Fibroblast of pulmonary artery (primary cell): ENCODE measurements around the gene ATP1A4.

Experiments
- DNase-seq: peaks from one replicate; pipeline ENCODE4 v3.0.0-alpha.2; 2010; ENCODE audit warnings: low read depth
- H3K4me3 ChIP-seq: replicated peaks from 2 replicates; pipeline ENCODE4 v1.5.1; 2011; ENCODE audit warnings: low read depth, mild to moderate bottlenecking, control low read depth, low read length, moderate library complexity
- TF ChIP-seq, protein P1 (sequence below): IDR thresholded peaks from 2 replicates; pipeline ENCODE4 v1.5.1; 2011; ENCODE audit warnings: mild to moderate bottlenecking, control low read depth, low read length, inconsistent platforms; ENCODE audit errors: missing control alignments

ATP1A4 gene

DNA sequence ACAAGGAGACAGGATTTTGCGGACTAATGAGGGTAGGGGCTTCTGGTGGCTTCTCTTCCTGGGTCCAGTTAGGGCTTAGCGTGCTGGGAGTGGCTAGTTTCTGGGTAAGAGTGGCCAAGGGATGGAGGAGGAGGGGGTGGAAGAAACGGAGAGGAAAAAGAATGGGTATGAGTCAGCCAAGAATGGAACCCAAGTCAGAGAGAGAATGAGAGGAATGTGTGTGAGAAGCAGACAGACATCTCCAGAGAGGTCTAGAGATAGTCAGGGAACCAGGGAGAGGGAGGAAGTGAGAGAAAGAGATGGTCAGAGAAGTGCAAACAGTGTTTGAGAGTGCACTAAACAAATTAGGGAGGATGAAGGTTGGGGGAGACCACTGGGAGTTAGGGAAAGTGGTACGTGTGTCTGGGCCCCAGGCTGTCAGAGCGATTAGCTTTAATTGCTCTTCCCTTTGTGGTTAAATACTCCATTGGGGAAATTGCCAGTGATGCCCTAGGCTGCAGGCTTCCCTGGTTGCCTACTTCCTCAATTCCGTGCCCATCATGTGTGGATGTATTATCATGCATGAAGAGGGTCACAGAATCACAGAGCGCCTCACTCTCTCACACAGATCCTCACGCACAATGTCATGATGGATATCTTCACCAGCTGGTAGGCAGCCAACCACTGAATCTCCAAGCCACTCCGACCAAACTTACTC is 55.2 kb downstream of the ATP1A4 start:
- peak overlapping the region; percentile 92 for H3K4me3 ChIP-seq
- TF ChIP-seq, protein P1, sequence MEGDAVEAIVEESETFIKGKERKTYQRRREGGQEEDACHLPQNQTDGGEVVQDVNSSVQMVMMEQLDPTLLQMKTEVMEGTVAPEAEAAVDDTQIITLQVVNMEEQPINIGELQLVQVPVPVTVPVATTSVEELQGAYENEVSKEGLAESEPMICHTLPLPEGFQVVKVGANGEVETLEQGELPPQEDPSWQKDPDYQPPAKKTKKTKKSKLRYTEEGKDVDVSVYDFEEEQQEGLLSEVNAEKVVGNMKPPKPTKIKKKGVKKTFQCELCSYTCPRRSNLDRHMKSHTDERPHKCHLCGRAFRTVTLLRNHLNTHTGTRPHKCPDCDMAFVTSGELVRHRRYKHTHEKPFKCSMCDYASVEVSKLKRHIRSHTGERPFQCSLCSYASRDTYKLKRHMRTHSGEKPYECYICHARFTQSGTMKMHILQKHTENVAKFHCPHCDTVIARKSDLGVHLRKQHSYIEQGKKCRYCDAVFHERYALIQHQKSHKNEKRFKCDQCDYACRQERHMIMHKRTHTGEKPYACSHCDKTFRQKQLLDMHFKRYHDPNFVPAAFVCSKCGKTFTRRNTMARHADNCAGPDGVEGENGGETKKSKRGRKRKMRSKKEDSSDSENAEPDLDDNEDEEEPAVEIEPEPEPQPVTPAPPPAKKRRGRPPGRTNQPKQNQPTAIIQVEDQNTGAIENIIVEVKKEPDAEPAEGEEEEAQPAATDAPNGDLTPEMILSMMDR = no peak
- peak; percentile 89 for DNase-seq

DNA sequence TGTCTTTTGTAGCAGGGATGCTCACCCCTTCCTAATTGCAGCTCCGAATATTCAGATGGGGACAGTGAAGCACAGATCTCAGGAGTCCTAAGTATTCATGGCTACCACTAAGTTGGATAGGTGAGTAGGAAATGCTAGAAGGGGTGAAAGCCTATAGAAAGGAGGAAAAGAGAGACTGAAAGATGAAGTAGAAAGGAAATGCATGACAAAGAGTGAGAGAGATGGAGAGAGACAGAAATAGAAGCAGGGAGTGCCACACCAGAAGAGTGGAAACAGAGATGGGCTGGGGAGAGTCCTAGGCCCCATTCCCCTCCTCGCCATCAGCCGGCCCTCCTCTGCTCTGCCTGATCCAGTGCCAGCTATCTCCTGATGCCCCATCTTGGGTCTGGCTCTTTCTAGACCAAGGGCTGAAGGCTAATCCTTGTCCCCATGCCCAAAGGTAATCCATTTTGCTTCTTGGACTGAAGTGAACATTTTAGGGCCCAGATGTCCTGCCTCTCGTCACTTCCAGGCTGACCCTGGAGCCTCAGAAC is 55.8 kb downstream of the ATP1A4 start:
- H3K4me3 ChIP-seq = no peak overlapping the region

DNA sequence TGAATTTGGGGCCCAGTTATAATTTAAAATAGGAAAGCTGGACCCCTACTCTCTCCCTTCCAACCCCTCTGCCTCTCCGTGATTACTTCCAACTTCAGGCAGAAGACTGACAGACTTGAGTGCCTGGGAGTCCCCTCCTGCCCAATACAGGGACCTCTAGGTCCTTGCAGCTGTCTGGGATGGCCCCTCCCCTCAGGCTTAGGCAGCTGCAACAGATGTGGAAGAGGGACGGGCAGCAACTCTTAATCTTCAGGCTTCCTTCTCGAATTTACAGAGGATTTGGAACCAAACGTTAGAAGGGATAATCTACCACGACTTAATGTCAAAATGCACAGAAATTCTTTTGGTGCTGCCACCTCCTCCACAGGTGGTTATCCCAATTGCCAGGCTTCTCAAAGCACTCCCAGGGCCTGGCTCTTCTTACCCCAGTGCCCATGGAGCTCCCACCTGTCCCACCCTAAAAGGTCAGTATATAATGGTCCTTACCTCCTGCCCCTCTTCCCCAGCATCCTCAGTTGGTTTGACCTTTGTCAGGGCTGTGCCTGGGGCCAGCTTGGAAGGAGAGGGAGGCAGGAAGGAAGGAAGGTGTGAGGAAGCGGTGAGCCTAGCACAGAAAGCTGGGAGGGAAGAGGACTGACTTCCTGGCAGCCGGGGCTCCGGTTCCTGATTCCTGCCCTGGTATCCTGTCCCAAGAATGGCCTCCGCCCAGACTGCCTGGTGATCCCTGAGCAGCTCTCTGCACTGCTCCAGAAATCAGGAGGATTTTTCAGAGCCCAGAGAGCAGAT is 56.6 kb downstream of the ATP1A4 start:
- TF ChIP-seq, protein P1 = no peak
- DNase-seq = no peak
- no peak overlapping the region for H3K4me3 ChIP-seq

More for the DNA sequence above, 55.8 kb downstream of the ATP1A4 start:
- no peak for DNase-seq
- TF ChIP-seq, protein P1 = no peak

DNA sequence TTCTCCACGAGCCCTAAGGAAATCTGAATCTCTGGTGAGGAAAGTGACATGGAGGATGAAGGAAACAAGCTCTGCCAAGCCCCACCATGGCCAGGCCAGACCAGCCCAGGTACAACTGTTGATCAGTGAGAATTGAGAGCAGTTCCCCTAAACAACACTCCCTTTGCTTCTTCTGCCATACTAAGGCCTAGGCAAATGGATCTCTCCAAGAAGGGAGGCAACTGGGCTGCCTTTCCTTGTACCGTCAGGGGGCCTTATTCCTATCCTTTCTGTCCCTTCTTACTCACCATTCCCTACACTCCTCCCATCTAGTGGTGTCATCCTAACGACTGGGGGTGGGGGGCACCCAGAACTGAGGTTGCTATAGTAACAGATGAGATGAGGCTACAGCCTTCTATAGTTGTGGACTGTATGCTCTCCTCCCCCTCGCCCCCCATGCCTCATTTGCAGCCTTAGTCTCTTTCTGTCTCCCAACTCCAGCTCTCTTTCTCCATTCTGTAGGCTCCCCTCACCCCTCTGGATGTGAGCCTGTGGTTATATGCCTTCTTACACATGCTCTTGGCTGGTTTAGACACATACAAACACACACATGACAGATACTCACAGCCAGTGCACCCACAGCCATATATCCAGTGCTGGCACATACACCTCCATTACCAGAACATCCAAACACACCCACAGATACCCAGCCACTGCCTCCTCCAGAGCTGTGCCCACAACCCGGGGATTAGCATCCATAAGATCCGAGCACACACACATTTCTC is 57.3 kb downstream of the ATP1A4 start:
- TF ChIP-seq, protein P1 = no peak
- H3K4me3 ChIP-seq = no peak overlapping the region
- no peak for DNase-seq

DNA sequence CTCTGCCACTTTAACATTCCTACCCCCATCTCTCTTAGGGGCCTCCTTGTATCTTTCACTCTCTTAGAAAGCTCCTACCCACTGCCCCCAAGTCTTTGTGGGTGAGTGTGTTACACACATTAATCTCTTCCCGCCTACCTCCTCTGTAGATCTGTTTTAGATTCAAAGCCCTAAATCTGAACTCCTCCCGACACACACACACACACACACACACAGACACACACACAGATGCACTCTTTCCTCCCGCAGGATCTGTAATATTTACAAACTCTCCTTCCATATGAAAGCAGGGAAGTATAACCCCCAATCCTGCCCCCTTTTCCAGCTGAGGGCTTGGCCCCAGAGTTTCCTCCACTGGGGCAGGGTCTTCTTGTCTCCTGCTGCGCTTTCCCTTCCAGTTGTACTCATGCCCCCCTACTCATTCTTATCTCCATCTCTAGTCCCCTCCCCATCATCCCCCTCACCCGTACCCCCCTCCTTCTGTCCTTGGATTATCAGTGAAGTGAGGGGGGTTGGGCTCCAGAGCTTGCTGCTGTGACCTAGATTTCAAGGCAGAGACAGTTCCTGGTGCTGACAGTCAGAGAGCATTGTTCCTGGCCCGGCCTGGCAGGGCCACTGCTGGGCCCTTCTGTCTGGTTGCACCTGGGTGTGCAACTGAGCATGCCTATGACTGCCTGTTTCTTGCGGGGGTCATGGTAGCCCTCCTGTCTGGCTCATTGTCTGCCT is 58.1 kb downstream of the ATP1A4 start:
- no peak overlapping the region for H3K4me3 ChIP-seq
- TF ChIP-seq, protein P1 = no peak
- no peak for DNase-seq

DNA sequence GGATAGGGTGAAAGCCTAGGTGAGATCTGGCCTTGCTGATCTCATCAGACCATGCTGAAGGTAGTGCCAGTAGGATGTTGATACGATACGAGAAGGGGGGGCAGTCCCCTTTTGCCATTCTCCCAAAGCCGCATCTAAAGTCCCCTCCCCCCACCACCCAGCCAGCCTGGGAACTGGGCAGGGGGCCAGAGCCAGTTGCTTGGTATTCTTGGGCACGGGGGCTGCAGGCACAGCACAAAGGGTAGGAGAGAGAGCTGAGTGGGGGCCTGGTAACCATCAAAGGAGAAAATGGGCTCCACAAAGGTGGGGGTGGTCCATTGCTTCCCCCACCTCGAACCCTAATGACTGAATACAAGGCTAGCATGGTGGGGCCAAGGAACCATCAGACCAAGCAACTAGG is 59.2 kb downstream of the ATP1A4 start:
- TF ChIP-seq, protein P1 = no peak
- no peak overlapping the region for H3K4me3 ChIP-seq
- no peak for DNase-seq
